Neural cell (in vitro differentiated cells): Measurements from ENCODE around the gene THRB. TPM values are rescaled to one million over a fixed set of nuclear protein-coding genes. Genes with fewer than 3 reads are reported as not detected.

Experiments used
- H2AFZ ChIP-seq: fragments of 200-600, 300-800 bp; sonication (generic), shearing (Covaris generic); 2 replicates; pipeline ENCODE4 v1.6.0; 2014; ENCODE audit warnings: low read depth, mild to moderate bottlenecking, antibody characterized with exemption, low read length, moderate library complexity
- H3F3A ChIP-seq: fragments of 200-600 bp; shearing (Covaris generic); 2 replicates; pipeline ENCODE4 v1.6.1; 2016; ENCODE audit warnings: mild to moderate bottlenecking, moderate library complexity, mixed read lengths, antibody characterized with exemption, low read length; ENCODE audit not compliant: insufficient read depth, poor library complexity, severe bottlenecking
- H3K27ac ChIP-seq: fragments of 200-600, 300-800 bp; sonication (generic), shearing (Covaris generic); 2 replicates; pipeline ENCODE4 v1.5.1; 2014; ENCODE audit warnings: mild to moderate bottlenecking, low read length, moderate library complexity
- H3K27me3 ChIP-seq: fragments of 300-800, 200-600 bp; sonication (generic), shearing (Covaris generic); 2 replicates; pipeline ENCODE4 v1.6.0; 2014; ENCODE audit warnings: mild to moderate bottlenecking, low read depth, low read length, moderate library complexity; ENCODE audit not compliant: insufficient read depth
- H3K36me3 ChIP-seq: fragments of 300-800, 200-600 bp; sonication (generic), shearing (Covaris generic); 2 replicates; pipeline ENCODE4 v1.5.1; 2014; ENCODE audit warnings: mild to moderate bottlenecking, antibody characterized with exemption, low read length, moderate library complexity; ENCODE audit not compliant: insufficient read depth
- H3K4me2 ChIP-seq: fragments of 300-800, 200-600 bp; sonication (generic), shearing (Covaris generic); 2 replicates; pipeline ENCODE4 v1.6.0; 2014; ENCODE audit warnings: mild to moderate bottlenecking, low read length
- H3K4me3 ChIP-seq: fragments of 300-800, 200-600 bp; sonication (generic), shearing (Covaris generic); 2 replicates; pipeline ENCODE4 v1.5.1; 2014; ENCODE audit warnings: mild to moderate bottlenecking, low read length, moderate library complexity
- H3K79me2 ChIP-seq: fragments of 200-600 bp; shearing (Covaris generic); replicated peaks from 2 replicates; pipeline ENCODE4 v1.6.0; 2014; ENCODE audit warnings: mild to moderate bottlenecking, low read length, moderate library complexity; ENCODE audit not compliant: insufficient read depth
- H3K9ac ChIP-seq: fragments of 300-800, 200-600 bp; sonication (generic), shearing (Covaris generic); 2 replicates; pipeline ENCODE4 v1.6.1; 2016; ENCODE audit warnings: mild to moderate bottlenecking, low read length, mixed read lengths
- H3K9me2 ChIP-seq: fragments of 200-600 bp; shearing (Covaris generic); 2 replicates; pipeline ENCODE4 v1.6.1; 2016; ENCODE audit warnings: mild to moderate bottlenecking, low read length, mixed read lengths; ENCODE audit not compliant: insufficient read depth
- H3K9me3 ChIP-seq: fragments of 200-600, 300-800 bp; sonication (generic), shearing (Covaris generic); 2 replicates; pipeline ENCODE4 v1.6.1; 2016; ENCODE audit warnings: mild to moderate bottlenecking, mixed run types, low read length, moderate library complexity, mixed read lengths
- H4K20me1 ChIP-seq: fragments of 200-600 bp; shearing (Covaris generic); 2 replicates; pipeline ENCODE4 v1.6.1; 2016; ENCODE audit warnings: mild to moderate bottlenecking, mixed run types; ENCODE audit not compliant: insufficient read depth
- EP300 ChIP-seq: fragments of 450-650 bp; conservative IDR thresholded peaks from 2 replicates; pipeline ENCODE4 v1.6.1; 2014; ENCODE audit warnings: antibody characterized with exemption, mild to moderate bottlenecking, moderate library complexity; ENCODE audit not compliant: poor library complexity, severe bottlenecking
- EZH2 ChIP-seq: fragments of 200-600, 300-800 bp; shearing (Covaris generic), sonication (generic); IDR thresholded peaks from 2 replicates; pipeline ENCODE4 v1.6.1; 2014; ENCODE audit warnings: antibody characterized with exemption, low read length, borderline replicate concordance, mild to moderate bottlenecking; ENCODE audit not compliant: insufficient read depth, poor library complexity, severe bottlenecking
- MXI1 ChIP-seq: fragments of 450-650 bp; conservative IDR thresholded peaks from 2 replicates; pipeline ENCODE4 v1.6.1; 2014; ENCODE audit warnings: antibody characterized with exemption, mild to moderate bottlenecking; ENCODE audit not compliant: poor library complexity, severe bottlenecking
- POLR2AphosphoS5 ChIP-seq: IDR thresholded peaks from 2 replicates; pipeline ENCODE4 v1.6.1; 2012
- RAD21 ChIP-seq: fragments of 450-650 bp; conservative IDR thresholded peaks from 2 replicates; pipeline ENCODE4 v1.6.1; 2014; ENCODE audit warnings: antibody characterized with exemption, mild to moderate bottlenecking, moderate library complexity
- REST ChIP-seq: IDR thresholded peaks from 2 replicates; pipeline ENCODE4 v1.6.1; 2012; ENCODE audit warnings: borderline replicate concordance
- SMC3 ChIP-seq: fragments of 450-650 bp; conservative IDR thresholded peaks from 2 replicates; pipeline ENCODE4 v1.6.1; 2014; ENCODE audit warnings: antibody characterized with exemption, mild to moderate bottlenecking, moderate library complexity; ENCODE audit not compliant: poor library complexity
- TAF1 ChIP-seq: IDR thresholded peaks from 2 replicates; pipeline ENCODE4 v1.6.1; 2012; ENCODE audit warnings: low read depth
- polyA plus RNA-seq: library from polyadenylated mRNA; depleted of rRNA; stranded (reverse); fragments of >200 nt; gene quantifications from 2 replicates; pipeline ENCODE4 v1.2.3, GENCODE V29; 2014
- TF ChIP-seq, protein P1 (sequence below): fragments of 450-650 bp; IDR thresholded peaks from 2 replicates; pipeline ENCODE4 v1.5.1; 2014; ENCODE audit warnings: antibody characterized with exemption, mild to moderate bottlenecking, moderate library complexity; ENCODE audit not compliant: poor library complexity, severe bottlenecking

THRB gene
- polyA plus RNA-seq, 1 donor from 2014 or later, result 1.7 TPM

- no peak overlapping the region for H3K9ac ChIP-seq
- no peaks in the 10 kb centered on the region for H4K20me1 ChIP-seq
- H3K27ac ChIP-seq, result no peak overlapping the region
- no peaks in the 10 kb centered on the region for H3K79me2 ChIP-seq
- no peaks in the 10 kb centered on the region for H3K9me2 ChIP-seq
- no peaks in the 10 kb centered on the region for H3F3A ChIP-seq
- H3K9me3 ChIP-seq, result no peaks in the 10 kb centered on the region
- no peaks in the 10 kb centered on the region for H3K36me3 ChIP-seq
- TF ChIP-seq REST (no peak), TAF1 (no peak), POLR2AphosphoS5 (no peak), RAD21 (no peak), SMC3 (no peak), EP300 (no peak), EZH2 (no peak), MXI1 (no peak)
- TF ChIP-seq, protein P1, sequence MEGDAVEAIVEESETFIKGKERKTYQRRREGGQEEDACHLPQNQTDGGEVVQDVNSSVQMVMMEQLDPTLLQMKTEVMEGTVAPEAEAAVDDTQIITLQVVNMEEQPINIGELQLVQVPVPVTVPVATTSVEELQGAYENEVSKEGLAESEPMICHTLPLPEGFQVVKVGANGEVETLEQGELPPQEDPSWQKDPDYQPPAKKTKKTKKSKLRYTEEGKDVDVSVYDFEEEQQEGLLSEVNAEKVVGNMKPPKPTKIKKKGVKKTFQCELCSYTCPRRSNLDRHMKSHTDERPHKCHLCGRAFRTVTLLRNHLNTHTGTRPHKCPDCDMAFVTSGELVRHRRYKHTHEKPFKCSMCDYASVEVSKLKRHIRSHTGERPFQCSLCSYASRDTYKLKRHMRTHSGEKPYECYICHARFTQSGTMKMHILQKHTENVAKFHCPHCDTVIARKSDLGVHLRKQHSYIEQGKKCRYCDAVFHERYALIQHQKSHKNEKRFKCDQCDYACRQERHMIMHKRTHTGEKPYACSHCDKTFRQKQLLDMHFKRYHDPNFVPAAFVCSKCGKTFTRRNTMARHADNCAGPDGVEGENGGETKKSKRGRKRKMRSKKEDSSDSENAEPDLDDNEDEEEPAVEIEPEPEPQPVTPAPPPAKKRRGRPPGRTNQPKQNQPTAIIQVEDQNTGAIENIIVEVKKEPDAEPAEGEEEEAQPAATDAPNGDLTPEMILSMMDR, result no peak
- H3K4me3 ChIP-seq, result no peak overlapping the region
- H3K4me2 ChIP-seq, result no peak overlapping the region
- H2AFZ ChIP-seq, result no peak overlapping the region
- H3K27me3 ChIP-seq, result peaks cover 16% of the 10 kb centered on the region
Measured at GRCh38 chr3:24499991-24500390, 5.3 kb upstream of the THRB start.

DNA sequence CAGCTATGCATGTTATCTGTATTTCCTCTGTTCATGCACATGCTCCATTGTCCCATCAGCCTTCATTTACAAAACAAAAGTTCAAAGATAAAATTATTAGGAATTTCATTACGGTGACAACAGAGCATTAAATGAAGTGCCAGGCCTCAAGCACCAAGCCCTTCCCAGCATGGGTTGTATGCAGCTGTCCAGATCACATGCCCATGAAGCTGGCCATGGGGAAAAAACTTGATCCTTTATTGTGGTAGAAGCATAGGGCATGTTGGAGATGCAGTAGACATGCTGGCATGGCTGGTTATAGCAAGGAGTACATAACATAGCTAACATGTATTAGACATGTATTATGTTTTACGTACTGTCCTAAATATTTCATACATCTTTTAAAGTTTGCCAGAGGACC lies 4.1 kb upstream of the THRB start:
- no peaks in the 10 kb centered on the region for H3K36me3 ChIP-seq
- H3F3A ChIP-seq, result no peaks in the 10 kb centered on the region
- no peak overlapping the region for H3K4me2 ChIP-seq
- no peak overlapping the region for H3K4me3 ChIP-seq
- H3K27me3 ChIP-seq, result peaks cover 28% of the 10 kb centered on the region
- no peaks in the 10 kb centered on the region for H3K9me2 ChIP-seq
- no peaks in the 10 kb centered on the region for H4K20me1 ChIP-seq
- H3K9me3 ChIP-seq, result no peaks in the 10 kb centered on the region
- H3K79me2 ChIP-seq, result no peaks in the 10 kb centered on the region
- no peak overlapping the region for H2AFZ ChIP-seq
- TF ChIP-seq REST (no peak), EP300 (no peak), RAD21 (no peak), TAF1 (no peak), POLR2AphosphoS5 (no peak), SMC3 (no peak), EZH2 (no peak), MXI1 (no peak)
- TF ChIP-seq, protein P1, result no peak
- H3K9ac ChIP-seq, result no peak overlapping the region
- no peak overlapping the region for H3K27ac ChIP-seq
